ENCODE measurements around the gene GCGR.

The GCGR gene

DNA sequence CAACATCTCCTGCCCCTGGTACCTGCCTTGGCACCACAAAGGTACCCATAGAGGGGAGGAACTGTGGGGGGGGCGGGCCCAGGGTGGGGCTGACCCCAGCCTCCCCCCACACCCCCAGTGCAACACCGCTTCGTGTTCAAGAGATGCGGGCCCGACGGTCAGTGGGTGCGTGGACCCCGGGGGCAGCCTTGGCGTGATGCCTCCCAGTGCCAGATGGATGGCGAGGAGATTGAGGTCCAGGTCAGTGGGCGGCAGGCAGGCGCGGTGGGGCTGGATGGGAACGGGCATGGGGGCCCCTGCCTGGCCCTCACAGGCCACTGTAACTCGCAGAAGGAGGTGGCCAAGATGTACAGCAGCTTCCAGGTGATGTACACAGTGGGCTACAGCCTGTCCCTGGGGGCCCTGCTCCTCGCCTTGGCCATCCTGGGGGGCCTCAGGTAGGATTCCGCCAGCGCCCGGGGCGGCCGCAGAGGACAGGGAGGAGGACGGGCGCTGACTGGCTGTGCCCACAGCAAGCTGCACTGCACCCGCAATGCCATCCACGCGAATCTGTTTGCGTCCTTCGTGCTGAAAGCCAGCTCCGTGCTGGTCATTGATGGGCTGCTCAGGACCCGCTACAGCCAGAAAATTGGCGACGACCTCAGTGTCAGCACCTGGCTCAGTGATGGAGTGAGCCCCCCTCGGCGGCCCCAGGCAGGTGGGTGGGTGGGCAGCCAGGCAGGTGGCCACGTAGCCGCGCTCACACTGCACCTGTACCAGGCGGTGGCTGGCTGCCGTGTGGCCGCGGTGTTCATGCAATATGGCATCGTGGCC lies 7.1 kb downstream of the GCGR start:
- intact Hi-C loops (cut with DNase I) = no loop called here
- DNase-seq = no peak

DNA sequence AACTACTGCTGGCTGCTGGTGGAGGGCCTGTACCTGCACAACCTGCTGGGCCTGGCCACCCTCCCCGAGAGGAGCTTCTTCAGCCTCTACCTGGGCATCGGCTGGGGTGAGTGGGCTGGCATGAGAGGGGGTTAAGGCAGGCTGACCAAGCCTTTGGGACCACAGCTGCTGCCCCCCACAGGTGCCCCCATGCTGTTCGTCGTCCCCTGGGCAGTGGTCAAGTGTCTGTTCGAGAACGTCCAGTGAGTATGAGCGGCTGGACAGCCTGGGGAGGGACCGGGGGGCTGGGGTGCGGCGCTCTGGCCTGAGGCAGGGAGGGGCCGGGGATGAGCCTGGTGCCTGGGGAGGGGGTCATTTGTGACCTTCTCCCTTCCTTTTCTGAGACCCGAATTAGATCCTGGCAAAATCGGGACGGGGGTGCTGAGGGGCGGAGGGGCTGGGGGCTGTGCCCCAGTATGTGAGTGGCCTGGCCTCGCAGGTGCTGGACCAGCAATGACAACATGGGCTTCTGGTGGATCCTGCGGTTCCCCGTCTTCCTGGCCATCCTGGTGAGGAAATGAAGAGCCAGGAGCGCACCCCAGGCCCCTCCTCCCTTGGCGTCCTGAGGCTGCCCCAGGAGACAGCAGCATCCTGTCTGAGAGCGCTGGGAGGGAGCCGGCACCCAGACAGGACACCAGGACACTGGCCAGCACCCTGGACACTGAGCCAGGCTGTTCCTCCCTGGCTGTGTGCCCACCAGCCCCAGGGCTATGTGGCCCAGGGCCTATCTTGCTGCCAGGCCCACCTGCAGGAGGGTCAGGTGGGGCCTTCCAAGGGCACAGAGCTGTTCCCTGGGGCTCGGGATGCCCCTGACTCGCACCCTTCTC lies 8.0 kb downstream of the GCGR start:
- intact Hi-C loops (cut with DNase I) = no loop called here
- DNase-seq = no peak

GRCh38 chr17:81812571-81813370 lies 8.8 kb downstream of the GCGR start:
- intact Hi-C loops (cut with DNase I) = no loop called here
- DNase-seq = no peak

- intact Hi-C loops (cut with DNase I) = no loop called here
- no peak for DNase-seq
Measured at GRCh38 chr17:81813371-81813684, 9.4 kb downstream of the GCGR start.

- intact Hi-C loops (cut with DNase I) = no loop called here
- DNase-seq = no peak
Measured at GRCh38 chr17:81813861-81814683, 10.1 kb downstream of the GCGR start.

DNA sequence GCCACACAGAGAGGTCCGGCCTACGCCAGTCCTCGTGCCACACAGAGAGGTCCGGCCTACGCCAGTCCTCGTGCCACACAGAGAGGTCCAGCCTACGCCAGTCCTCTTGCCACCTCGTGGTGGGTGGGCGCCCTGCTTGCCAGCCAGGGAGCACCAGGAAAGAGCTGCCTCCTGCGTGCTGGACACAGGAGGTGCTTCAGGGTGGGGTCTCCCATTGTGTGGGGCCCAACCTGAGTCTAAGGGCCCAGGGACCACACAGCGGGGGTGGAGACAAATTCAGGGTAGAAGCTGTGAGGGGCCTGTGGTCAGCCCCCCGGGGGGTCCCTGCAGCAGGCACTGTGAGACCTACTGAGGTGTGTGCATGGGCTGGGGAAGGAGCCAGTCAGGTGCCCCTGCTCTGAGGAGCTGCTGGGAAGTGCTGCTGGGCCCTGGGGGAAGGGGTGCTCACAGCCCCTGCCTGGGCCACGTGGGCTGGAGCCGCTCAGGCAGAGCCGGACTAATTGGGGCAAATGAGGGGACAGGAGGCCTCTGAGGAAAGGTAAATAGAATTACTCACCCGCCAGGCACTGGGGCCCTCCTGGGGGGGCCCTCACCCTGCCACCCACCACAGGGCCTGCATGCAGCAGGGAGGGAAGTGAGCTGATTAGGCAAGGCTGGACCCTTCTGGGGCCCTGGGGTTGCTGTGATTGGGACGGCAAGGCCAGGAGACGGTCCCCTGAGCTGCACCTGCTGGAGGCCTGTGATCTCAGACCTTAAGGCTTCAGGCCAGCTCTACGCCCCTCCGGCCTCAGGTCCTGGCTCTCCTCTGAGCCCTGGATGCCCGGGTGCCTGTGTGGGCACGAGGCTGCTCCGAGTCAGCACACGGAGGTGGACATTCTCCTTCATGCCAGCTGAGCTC lies 11.0 kb downstream of the GCGR start:
- no peak for DNase-seq
- intact Hi-C loops (cut with DNase I) = no loop called here

DNA sequence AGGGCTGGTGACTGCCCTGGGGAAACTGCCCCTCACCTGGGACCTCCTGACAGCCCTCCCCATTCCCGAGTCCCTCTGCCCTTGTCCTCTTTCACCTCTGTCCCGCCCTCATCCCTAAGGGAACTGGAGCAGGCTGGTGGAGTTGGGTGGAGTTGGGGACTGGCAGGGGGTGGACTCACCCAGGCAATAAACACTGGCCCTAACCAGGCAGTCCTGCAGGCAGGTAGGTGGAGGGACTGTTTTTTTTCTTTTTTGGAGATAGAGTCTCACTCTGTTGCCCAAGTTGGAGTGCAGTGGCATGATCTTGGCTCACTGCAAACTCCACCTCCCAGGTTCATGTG lies 11.7 kb downstream of the GCGR start:
- DNase-seq = no peak
- intact Hi-C loops (cut with DNase I) = no loop called here

DNA sequence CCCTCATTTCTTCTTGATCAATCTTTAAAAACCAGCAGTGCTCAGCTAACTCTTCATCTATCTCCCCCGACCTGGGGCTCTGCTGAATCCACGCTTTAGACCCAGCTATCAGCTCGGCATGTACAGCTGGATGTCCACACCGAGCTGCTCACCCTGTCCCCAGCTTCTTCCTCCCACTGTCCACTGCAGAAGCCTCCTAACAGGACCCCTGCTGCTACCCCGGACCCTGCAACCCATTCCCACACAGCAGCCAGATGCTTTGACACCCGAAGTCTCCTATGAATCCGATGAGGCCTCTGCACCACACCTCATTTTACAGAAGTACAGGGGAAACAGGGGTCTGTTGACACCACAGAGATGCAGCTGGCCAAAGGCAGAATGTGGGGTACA lies 13.8 kb downstream of the GCGR start:
- intact Hi-C loops (cut with DNase I) = no loop called here
- DNase-seq = no peak

DNA sequence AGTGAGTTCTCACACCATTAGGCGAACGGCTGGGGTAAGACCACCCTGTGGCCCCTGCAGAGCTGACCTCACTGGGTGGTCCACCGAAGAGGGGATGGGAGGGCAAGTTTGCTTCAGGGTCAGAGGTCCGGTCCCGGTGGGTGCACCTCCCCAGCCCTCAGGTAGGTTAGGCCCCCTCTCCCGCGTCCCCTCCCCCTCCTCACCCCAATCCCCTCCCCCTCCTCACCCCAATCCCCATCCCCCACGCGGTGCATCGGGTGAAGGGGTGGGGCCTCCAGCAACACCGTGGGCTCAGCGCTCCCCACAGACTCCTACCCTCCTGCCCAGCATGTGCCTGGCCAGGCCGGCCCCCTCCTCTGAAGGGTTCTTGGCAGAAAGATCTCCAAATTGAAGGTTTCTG lies 15.8 kb downstream of the GCGR start:
- intact Hi-C loops (cut with DNase I) = no loop called here
- DNase-seq = no peak

GRCh38 chr17:81821147-81821546 lies 17.2 kb downstream of the GCGR start:
- intact Hi-C loops (cut with DNase I) = no loop called here
- DNase-seq = no peak

DNA sequence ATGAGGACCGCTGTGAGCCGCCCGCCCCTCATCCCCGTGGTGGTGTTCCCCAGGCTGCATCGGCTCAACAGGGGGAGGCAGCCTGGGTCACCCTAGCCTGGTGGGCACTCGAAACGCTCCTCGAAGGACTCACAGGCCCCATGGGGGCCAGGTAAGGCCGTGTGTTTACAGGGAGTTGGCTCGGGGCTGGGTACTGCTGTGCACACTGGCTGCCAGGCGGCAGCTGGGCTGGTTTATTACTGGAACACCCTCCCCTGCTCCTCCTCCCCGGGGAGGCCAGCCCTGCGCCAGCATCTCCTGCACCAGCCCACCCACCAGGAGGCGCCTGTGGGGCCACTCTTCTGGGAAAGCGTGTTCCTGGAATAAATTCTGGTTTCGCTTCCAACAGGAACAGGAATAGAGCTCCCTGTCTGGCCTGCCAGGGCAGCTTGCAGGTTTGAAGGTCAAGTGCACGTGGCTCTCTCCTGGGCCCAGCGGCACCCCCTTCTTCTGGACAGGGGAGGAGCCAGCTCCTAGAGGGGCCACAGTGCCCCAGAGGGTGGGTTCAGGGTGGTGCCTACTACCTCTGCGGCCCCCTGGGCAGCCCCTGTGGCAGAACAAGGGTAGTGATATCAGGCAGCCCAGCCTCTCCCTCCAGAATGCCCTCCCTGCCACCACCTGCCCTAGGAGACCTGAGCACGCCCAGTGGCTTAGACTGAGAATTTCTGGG lies 17.8 kb downstream of the GCGR start:
- peak in 27 of 42 donors; percentile 3 to 61 (median 31) for DNase-seq
- intact Hi-C loops (cut with DNase I) = no loop called here

GRCh38 chr17:81822312-81822637 lies 18.3 kb downstream of the GCGR start:
- DNase-seq = no peak

DNA sequence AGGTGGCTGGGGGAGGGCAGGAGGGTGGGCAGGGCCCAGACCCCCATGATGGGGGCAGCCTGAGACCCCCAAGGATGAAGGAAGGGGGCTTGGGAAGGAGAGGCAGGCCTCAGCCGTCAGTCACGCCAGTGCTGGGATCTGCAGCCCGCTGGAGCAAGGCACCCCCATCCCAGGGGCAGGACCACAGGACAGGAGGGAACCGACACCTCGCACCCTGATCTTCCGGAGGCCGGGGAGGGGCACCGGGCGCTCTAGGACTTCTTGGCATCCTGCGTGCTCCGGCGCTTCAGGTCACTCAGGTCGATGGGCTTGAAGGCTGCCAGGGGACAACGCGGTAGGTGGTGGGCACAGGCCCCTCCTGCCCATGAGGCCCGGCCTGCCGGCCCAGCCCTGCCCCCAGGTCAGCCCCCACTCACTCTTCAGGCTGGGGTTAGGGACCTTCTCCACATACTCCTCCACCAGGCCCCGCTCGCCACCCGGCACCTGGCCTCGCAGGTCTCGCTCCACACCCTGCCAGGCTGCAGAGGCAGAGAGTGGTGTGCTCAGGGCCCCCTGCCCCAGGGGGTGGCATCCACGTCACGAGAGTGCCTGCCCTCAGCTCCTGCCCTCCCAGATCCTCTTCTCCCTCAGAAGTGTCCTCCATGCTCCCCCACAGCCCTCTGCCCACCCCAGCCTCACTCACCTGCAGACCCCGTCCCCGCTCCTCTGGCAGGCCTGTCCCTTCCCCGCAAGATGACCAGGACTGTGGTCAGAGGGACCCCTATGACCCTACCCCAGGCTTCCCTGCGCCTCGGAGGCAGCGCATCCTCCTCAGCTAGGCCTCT lies 19.3 kb downstream of the GCGR start:
- intact Hi-C loops (cut with DNase I) = no loop called here
- no peak for DNase-seq

More at GRCh38 chr17:81822312-81822637, 18.3 kb downstream of the GCGR start:
- intact Hi-C loops (cut with DNase I) = no loop called here

- DNase-seq = no peak
- intact Hi-C loops (cut with DNase I) = no loop called here
Measured at GRCh38 chr17:81823820-81824550, 20.0 kb downstream of the GCGR start.

DNA sequence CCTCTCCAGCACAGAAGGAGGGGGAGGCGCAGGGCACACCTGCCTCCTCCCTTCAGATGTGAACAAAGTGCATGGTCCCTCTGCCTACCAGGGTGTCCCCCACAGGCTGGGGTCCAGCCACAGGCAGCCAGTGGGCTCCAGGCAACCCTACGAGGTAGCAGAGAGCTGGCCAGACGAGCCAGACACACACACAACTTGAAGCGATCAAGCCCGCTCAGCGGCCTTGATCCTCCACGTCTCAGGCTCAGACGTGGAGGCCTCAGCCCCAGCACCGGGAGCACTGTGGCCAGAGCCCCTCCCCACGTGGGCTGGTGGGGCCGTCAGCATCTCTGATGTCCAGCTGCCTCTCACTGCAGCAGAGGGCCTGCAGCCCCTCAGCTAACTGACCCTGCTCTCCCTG lies 20.6 kb downstream of the GCGR start:
- intact Hi-C loops (cut with DNase I) = no loop called here
- DNase-seq = no peak

DNA sequence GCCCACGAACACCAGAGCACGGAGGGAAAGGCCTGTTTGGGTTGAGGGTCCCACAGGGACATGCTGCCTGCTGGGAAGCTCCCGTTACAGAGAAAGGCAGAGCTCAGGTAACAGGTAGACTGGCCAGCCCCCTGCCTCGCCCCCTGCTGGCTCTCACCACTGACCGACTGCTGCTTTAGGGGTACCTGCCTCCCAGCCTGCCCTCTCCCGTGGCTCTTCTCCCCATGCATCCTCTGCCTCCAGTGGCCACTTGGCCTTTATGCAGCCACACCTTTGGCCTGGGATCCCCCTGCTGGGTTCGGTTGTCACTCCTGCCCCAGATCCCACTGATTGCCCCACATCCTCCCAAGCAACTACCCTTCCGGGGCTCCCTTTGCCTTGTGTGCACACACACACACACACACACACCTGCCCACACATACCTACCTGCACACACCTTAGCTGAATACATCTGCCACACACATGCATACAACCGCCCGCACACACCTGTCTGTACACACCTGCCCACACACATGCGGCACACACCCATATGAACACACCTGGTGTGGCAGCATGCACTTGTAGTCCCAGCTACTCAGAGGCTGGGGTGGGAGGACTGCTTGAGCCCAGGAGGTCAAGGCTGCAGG lies 22.0 kb downstream of the GCGR start:
- DNase-seq = peak in 2 of 42 donors; percentile 17 to 19
- intact Hi-C loops (cut with DNase I) = no loop called here

Data from head of caudate nucleus (tissue), 42 donors.